ENCODE measurements around the gene TRIM47.
"Not testable (repeated sequence)": the region's sequence is repeated elsewhere in the genome, so short reads cannot be mapped to it uniquely, and the experiment has no call there.

The TRIM47 gene

GRCh38 chr17:75874323-75875181 is 3.8 kb downstream of the TRIM47 start:
- no peak for TF ChIP-seq CTCF (IDR thresholded peaks at IDR 0.05; ENCODE audit: insufficient read depth, low read depth, low read length, missing control alignments)
- DNase-seq (ENCODE audit: low read depth), result no peak
- no peak overlapping the region for H3K4me3 ChIP-seq (ENCODE audit: low read depth, low read length)

- DNase-seq (ENCODE audit: low read depth), result no peak
- no peak overlapping the region for H3K4me3 ChIP-seq (ENCODE audit: low read depth, low read length)
- TF ChIP-seq CTCF (IDR thresholded peaks at IDR 0.05; ENCODE audit: insufficient read depth, low read depth, low read length, missing control alignments), result no peak
These were observed 4.6 kb downstream of the TRIM47 start for GRCh38 chr17:75873587-75874322.

- no peak for DNase-seq (ENCODE audit: low read depth)
- TF ChIP-seq CTCF (IDR thresholded peaks at IDR 0.05; ENCODE audit: insufficient read depth, low read depth, low read length, missing control alignments), result no peak
- no peak overlapping the region for H3K4me3 ChIP-seq (ENCODE audit: low read depth, low read length)
These were observed 5.7 kb downstream of the TRIM47 start for GRCh38 chr17:75872434-75873351.

- not testable (repeated sequence) for DNase-seq (ENCODE audit: low read depth); H3K4me3 ChIP-seq (ENCODE audit: low read depth, low read length)
These were observed 8.2 kb downstream of the TRIM47 start for GRCh38 chr17:75870228-75870627.

- DNase-seq (ENCODE audit: low read depth), result no peak
- no peak for TF ChIP-seq CTCF (IDR thresholded peaks at IDR 0.05; ENCODE audit: insufficient read depth, low read depth, low read length, missing control alignments)
These were observed 8.9 kb downstream of the TRIM47 start for GRCh38 chr17:75869282-75870141.

GRCh38 chr17:75868730-75869281 is 9.6 kb downstream of the TRIM47 start:
- not testable (repeated sequence) for H3K4me3 ChIP-seq (ENCODE audit: low read depth, low read length); DNase-seq (ENCODE audit: low read depth)

More at GRCh38 chr17:75869282-75870141, 8.9 kb downstream of the TRIM47 start:
- H3K4me3 ChIP-seq (ENCODE audit: low read depth, low read length), result no peak overlapping the region

GRCh38 chr17:75865404-75866188 is 12.8 kb downstream of the TRIM47 start:
- not testable (repeated sequence) for H3K4me3 ChIP-seq (ENCODE audit: low read depth, low read length); DNase-seq (ENCODE audit: low read depth)

GRCh38 chr17:75864887-75865286 is 13.5 kb downstream of the TRIM47 start:
- not testable (repeated sequence) for H3K4me3 ChIP-seq (ENCODE audit: low read depth, low read length); DNase-seq (ENCODE audit: low read depth)
